HL-60 (cell line): ENCODE measurements around the gene MBD2.

Experiments
- DNase-seq, 2 experiments: peaks; one replicate each; pipeline ENCODE4 v3.0.0-alpha.2; 2010 to 2020; ENCODE audit warnings: low read depth in 1 of 2, low spot score in 1 of 2
- H3K27ac ChIP-seq: fragments of 250-450 bp; sonication (Bioruptor Pico); replicated peaks from 2 replicates; pipeline ENCODE4 v1.5.1; 2020; ENCODE audit warnings: mild to moderate bottlenecking, moderate library complexity
- H3K27me3 ChIP-seq: fragments of 250-450 bp; sonication (Bioruptor Pico); 2 replicates; pipeline ENCODE4 v1.5.1; 2021; ENCODE audit warnings: mild to moderate bottlenecking, moderate library complexity; ENCODE audit not compliant: insufficient read depth, poor library complexity, severe bottlenecking
- H3K4me3 ChIP-seq: replicated peaks from 2 replicates; pipeline ENCODE4 v1.5.1; 2011; ENCODE audit warnings: mild to moderate bottlenecking, control low read depth, low read length; ENCODE audit not compliant: insufficient read depth
- GABPA ChIP-seq: IDR thresholded peaks from 2 replicates; pipeline ENCODE4 v1.6.1; 2012; ENCODE audit warnings: low read depth
- POLR2AphosphoS5 ChIP-seq: IDR thresholded peaks from 2 replicates; pipeline ENCODE4 v1.6.1; 2012; ENCODE audit warnings: low read depth
- SPI1 ChIP-seq: IDR thresholded peaks from 2 replicates; pipeline ENCODE4 v1.6.1; 2012; ENCODE audit warnings: low read depth, mild to moderate bottlenecking, borderline replicate concordance
- TF ChIP-seq, protein P1 (sequence below): IDR thresholded peaks from one replicate; pipeline ENCODE4 v1.5.1; 2011; ENCODE audit warnings: low read length, control low read depth, inconsistent platforms; ENCODE audit not compliant: insufficient read depth
- TF ChIP-seq, protein P2 (sequence below): IDR thresholded peaks from 2 replicates; pipeline ENCODE4 v1.6.1; 2012; ENCODE audit warnings: low read depth; ENCODE audit not compliant: insufficient replicate concordance

MBD2 gene

DNA sequence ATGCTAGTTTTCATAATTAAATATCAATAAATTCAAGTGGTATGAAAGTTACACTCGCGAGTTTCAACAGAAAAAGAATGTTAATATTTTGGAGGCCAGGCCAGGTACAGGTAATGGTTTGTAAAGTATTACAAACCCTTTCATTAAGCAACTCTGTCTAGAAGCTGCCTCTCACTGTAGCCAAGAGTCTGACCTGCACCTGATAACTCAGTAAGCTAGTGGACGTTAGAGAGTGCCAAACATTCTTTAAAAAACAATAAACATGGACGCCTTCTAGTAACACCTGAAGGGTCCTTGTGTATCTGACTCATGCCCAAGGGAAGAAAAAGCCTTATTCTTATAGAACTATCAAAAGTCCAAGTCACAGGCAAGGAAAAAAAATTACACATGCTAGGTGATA lies 70.2 kb downstream of the MBD2 start:
- no peak for DNase-seq
- Histone ChIP-seq H3K4me3 (no peak overlapping the region), H3K27me3 (no peaks in the 10 kb centered on the region), H3K27ac (no peak overlapping the region)
- TF ChIP-seq GABPA (no peak), POLR2AphosphoS5 (no peak), SPI1 (no peak)
- TF ChIP-seq, protein P1, sequence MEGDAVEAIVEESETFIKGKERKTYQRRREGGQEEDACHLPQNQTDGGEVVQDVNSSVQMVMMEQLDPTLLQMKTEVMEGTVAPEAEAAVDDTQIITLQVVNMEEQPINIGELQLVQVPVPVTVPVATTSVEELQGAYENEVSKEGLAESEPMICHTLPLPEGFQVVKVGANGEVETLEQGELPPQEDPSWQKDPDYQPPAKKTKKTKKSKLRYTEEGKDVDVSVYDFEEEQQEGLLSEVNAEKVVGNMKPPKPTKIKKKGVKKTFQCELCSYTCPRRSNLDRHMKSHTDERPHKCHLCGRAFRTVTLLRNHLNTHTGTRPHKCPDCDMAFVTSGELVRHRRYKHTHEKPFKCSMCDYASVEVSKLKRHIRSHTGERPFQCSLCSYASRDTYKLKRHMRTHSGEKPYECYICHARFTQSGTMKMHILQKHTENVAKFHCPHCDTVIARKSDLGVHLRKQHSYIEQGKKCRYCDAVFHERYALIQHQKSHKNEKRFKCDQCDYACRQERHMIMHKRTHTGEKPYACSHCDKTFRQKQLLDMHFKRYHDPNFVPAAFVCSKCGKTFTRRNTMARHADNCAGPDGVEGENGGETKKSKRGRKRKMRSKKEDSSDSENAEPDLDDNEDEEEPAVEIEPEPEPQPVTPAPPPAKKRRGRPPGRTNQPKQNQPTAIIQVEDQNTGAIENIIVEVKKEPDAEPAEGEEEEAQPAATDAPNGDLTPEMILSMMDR: no peak
- TF ChIP-seq, protein P2, sequence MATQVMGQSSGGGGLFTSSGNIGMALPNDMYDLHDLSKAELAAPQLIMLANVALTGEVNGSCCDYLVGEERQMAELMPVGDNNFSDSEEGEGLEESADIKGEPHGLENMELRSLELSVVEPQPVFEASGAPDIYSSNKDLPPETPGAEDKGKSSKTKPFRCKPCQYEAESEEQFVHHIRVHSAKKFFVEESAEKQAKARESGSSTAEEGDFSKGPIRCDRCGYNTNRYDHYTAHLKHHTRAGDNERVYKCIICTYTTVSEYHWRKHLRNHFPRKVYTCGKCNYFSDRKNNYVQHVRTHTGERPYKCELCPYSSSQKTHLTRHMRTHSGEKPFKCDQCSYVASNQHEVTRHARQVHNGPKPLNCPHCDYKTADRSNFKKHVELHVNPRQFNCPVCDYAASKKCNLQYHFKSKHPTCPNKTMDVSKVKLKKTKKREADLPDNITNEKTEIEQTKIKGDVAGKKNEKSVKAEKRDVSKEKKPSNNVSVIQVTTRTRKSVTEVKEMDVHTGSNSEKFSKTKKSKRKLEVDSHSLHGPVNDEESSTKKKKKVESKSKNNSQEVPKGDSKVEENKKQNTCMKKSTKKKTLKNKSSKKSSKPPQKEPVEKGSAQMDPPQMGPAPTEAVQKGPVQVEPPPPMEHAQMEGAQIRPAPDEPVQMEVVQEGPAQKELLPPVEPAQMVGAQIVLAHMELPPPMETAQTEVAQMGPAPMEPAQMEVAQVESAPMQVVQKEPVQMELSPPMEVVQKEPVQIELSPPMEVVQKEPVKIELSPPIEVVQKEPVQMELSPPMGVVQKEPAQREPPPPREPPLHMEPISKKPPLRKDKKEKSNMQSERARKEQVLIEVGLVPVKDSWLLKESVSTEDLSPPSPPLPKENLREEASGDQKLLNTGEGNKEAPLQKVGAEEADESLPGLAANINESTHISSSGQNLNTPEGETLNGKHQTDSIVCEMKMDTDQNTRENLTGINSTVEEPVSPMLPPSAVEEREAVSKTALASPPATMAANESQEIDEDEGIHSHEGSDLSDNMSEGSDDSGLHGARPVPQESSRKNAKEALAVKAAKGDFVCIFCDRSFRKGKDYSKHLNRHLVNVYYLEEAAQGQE: no peak

DNA sequence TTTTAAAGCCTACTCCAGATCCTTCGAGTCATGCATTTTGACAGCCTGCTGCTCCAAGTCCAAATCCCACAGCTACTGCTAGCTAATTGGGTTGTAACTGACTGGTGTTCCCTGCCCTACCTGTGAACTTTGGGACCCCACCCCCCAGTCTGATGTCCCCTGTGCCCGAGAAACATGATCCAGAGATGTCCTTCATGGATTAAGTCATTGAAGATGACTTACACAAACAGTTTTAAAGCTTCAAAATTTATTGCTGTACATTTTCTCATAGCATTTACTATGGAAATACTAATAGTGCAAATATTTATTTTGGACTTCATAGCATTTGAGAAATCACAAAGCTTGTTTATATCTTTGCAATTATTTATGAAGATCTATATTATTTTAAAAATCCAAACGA lies 73.1 kb downstream of the MBD2 start:
- H3K27ac ChIP-seq: no peak overlapping the region

DNA sequence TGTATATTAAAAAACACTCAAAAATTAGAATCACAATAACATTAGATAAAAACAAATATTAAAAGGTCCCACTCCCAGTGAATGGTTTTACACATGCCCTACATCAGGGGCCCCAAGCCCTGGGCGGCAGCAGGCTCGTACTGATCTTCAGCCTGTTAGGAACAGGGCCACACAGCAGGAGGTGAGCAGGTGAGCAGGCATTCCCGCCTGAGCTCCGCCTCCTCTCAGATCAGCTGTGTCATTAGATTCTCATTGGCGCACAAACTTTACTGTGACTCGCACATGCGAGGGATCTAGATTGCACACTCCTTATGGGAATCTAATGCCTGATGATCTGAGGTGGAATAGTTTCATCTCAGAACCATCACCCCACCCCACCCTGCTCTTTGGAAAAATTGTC lies 74.2 kb downstream of the MBD2 start:
- Histone ChIP-seq H3K27me3 (no peaks in the 10 kb centered on the region), H3K4me3 (no peak overlapping the region), H3K27ac (no peak overlapping the region)
- TF ChIP-seq POLR2AphosphoS5 (no peak), SPI1 (no peak), GABPA (no peak)
- TF ChIP-seq, protein P2: no peak
- TF ChIP-seq, protein P1: no peak
- DNase-seq: no peak

More for the DNA sequence above, 73.1 kb downstream of the MBD2 start:
- Histone ChIP-seq H3K4me3 (no peak overlapping the region), H3K27me3 (no peaks in the 10 kb centered on the region)
- DNase-seq: no peak
- TF ChIP-seq, protein P1: no peak

DNA sequence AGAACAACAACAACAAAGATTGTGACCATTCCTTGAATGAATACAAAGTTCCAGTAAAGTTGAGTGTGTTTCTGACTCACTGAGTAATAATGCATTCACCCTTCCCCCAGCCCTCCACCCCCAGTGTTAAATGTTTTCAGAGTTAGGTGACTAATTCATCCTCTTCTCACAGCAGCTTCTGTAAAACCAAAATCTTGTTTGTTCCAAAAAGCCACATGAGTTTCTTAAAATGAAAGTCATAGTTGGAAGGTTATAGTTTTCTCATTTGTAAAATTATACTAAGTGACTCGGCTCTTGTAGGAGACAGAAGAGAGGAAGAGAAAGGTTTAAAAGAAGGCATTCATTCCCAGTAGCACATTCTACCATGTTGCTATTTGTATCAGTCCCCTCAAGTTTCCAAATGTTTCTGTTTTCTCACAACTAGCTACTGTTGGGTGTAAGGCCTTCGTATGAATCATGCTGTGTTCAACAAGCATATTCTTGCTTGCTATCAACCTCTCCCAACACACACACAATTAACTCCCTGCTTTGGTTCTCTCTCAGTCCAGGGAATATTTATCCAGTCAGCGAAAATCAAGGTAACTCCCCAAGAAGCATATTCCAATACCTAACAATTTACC lies 75.3 kb downstream of the MBD2 start:
- Histone ChIP-seq H3K4me3 (no peak overlapping the region), H3K27me3 (no peaks in the 10 kb centered on the region), H3K27ac (no peak overlapping the region)
- no peak for DNase-seq
- TF ChIP-seq POLR2AphosphoS5: no peak
- TF ChIP-seq, protein P1: no peak
- no peak for TF ChIP-seq GABPA
- TF ChIP-seq SPI1: no peak
- TF ChIP-seq, protein P2: no peak
